GM18907 (cell line): ENCODE results near the gene TNFAIP8L3.
A peak's percentile ranks its signal among the peaks of the same experiment; 100 is the strongest.

Experiments
- ATAC-seq: cut with Tn5 transposase; IDR thresholded peaks from one replicate; pipeline ENCODE4 v1.9.1; 2021; ENCODE audit warnings: mild to moderate bottlenecking, moderate library complexity; ENCODE audit not compliant: unreplicated experiment

Gene TNFAIP8L3

GRCh38 chr15:51090753-51091152, 4.0 kb downstream of the TNFAIP8L3 start:
- ATAC-seq = no peak

- no peak for ATAC-seq
Observed at GRCh38 chr15:51089699-51090453, 4.8 kb downstream of the TNFAIP8L3 start.

- no peak for ATAC-seq
Observed at GRCh38 chr15:51089041-51089440, 5.7 kb downstream of the TNFAIP8L3 start.

DNA sequence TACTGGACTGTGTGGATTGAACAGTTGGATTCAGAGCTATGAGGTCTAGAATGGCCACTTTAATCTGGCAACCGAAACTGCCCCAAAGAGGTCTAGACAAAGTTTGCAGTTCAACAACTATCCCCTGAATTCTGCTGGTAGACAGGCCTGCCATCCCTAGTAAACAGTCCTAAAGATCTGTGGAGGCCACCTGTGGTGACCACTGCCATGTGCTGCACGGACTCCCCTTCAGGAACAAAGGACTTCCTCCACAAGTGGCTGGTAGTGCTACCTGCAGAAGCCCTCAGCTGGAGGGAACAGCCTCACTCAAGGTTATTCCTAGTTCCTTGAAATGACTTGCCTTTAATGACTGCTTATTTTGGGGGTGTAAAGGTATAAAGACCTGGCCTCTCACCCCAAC, 6.1 kb downstream of the TNFAIP8L3 start:
- ATAC-seq = no peak

GRCh38 chr15:51087513-51087912, 7.2 kb downstream of the TNFAIP8L3 start:
- ATAC-seq = no peak

DNA sequence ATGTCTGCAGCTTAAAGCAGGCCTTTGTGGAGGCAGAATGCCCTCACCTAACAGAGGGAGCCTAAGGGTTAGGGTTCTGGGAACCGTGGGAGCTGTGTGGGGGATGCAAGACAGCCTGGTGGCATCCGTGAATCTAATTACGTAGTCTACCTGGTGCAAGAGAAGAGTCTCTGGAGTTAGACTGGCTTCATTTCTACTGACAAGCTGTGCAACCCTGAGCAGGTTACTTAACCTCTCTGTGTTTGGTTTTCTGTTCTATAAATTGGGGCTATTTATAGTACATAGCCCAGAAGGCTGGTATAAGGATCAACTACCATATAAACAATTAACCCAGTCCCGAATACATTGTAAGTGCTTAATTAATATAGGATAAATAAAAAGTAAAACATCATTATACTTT, 8.3 kb downstream of the TNFAIP8L3 start:
- no peak for ATAC-seq

- ATAC-seq = no peak
Observed at GRCh38 chr15:51085764-51086163, 8.9 kb downstream of the TNFAIP8L3 start.

GRCh38 chr15:51083641-51084166, 11.0 kb downstream of the TNFAIP8L3 start:
- ATAC-seq = no peak

DNA sequence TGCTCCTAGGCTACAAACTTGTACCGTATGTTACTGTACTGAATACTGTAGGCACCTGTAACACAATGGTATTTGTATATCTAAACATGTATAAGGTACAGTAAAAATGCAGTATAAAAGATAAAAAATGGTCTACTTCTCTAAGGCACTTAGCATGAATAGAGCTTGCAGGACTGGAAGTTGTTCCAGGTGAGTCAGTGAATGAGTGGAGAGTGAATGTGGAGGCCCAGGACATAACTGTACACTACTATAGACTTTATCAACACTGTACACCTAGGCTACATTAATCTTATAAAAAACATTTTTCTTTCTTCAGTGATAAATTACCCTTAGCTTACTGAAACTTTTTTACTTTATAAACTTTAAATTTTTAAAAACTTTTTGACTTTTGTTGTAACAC, 12.5 kb downstream of the TNFAIP8L3 start:
- ATAC-seq = no peak

GRCh38 chr15:51080286-51080685, 14.4 kb downstream of the TNFAIP8L3 start:
- no peak for ATAC-seq

DNA sequence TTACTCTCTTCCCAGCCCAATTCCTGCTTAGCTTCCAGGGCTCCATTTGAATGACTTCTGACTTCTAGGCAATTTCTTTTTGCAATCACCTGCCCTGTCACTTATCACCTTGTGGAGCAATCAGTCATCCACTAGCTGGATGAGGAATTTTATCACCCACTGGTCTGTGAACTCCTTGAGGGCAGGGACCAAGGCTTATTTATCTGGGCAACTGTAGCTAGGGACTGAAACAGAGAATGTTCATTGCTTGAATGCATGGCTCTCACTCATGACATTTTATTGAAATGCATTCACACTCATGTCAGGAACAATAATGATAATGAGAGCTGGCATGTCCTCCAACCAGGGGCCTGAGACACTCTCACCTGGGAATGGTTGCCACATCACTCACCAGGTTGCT, 15.5 kb downstream of the TNFAIP8L3 start:
- ATAC-seq = no peak

- ATAC-seq = peak; percentile 64
Observed at GRCh38 chr15:51077221-51078153, 17.2 kb downstream of the TNFAIP8L3 start.

DNA sequence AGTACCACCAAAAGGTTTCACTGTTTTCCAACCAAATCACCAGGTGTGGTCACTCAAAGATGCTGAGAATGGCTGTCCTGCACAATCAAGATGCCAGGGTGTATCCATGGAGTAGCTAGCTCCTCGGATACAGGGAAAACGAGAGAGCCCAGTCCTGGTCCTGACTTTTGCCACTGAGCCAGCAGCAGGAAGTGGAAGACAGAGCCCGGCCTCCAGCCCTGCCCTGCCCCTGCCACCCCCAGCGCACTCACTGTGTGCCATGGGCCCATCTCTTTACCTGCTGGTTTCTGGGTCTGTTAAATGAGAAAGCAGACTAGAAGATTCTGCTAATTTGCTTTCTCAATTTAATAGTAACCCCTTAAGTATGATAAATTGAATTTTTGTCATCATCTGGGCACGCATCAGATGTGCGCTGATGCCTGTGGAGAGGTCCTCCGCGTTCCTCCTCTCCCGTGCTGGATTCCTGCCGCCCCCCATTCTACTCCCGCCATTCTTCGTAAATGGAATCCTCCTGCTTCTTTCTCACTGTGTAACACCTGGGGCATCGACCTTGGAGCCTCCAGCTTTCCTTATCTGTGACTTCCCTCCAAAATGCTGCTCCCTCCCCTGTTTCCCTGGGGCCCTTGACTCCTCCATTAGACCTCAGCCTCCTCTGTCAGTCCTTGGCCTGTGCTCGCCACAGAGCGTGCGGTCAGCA, 18.0 kb downstream of the TNFAIP8L3 start:
- ATAC-seq = no peak

GRCh38 chr15:51075826-51076523, 18.7 kb downstream of the TNFAIP8L3 start:
- no peak for ATAC-seq

- no peak for ATAC-seq
Observed at GRCh38 chr15:51075364-51075763, 19.3 kb downstream of the TNFAIP8L3 start.

- ATAC-seq = no peak
Observed at GRCh38 chr15:51074926-51075325, 19.8 kb downstream of the TNFAIP8L3 start.

- ATAC-seq = no peak
Observed at GRCh38 chr15:51071578-51071977, 23.1 kb downstream of the TNFAIP8L3 start.

DNA sequence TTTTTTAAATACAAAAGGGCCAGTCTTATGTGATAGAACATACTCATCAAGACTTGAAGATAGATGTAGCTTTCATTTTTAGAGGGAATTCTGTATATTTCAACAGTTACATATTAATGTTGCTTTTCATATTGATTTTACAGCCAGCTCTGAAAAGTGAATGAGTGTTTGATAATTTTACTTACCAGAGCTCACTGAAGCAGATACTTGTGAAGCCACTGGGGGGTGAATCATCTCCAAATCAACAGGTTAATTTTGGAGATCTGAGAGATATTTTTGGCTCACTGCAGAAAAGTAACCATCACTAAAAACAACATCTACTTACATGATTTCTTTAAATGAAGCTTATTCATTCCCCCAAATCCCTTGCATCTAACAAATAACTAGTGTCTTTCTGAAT, 24.7 kb downstream of the TNFAIP8L3 start:
- ATAC-seq = no peak

DNA sequence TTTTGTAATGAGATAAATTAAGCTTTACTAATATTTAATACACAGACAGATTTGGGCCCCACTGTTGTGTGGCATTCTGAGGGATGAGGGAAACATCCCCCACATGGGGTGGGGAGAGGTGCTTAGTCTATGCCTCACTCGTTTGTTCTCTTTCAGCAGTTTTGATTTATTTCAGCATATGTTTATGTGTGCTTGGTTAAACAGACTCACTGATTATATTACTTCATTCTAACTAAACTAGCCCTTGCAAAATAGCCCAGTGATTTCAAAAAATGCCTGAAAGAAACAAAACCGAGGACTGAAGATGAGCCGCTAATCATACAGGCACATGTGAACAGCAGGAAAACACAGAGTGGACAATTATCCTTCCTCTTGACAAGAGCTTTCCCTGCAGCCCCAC, 27.2 kb downstream of the TNFAIP8L3 start:
- no peak for ATAC-seq

DNA sequence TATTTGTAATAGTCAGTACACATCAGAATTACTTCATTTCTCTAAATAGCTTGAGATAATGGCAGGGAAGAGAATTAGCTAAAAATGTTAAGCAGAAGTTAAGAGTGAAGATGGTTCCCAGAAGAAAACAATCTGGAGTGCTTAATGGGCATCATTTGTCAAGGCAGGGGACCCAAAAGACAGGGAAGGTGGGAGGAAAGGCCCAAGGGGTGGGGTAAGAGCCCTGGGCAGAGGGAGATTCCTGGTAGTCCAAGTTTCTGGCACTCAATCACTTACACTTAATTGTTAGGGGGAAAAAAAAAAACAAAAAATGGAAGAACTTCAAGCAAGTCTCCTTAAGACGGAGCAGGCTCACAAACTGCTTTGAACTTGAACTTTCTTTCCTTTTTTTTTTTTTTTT, 28.9 kb downstream of the TNFAIP8L3 start:
- no peak for ATAC-seq

- ATAC-seq = no peak
Observed at GRCh38 chr15:51065261-51065660, 29.4 kb downstream of the TNFAIP8L3 start.
